IMR-90 (cell line): ENCODE measurements around the gene ACVRL1. TPM values are rescaled to one million over a fixed set of nuclear protein-coding genes. Genes with fewer than 3 reads are reported as not detected.

Source experiments
- ATAC-seq: fragments of 200-7000 bp; cut with Tn5 transposase; 2 replicates; pipeline ENCODE4 v1.9.1; 2020; ENCODE audit warnings: low read depth, mild to moderate bottlenecking, moderate library complexity
- BruUV-seq: library from RNA; stranded (reverse); fragments of 400-500 nt; replicated peaks from 2 replicates; lab custom pipeline; 2021; lab: Mats Ljungman, UMichigan
- CTCF ChIA-PET: fragments of 300-600 bp; formaldehyde crosslinking; extraction: SDS; loops from one replicate; lab custom pipeline; 2021; ENCODE audit warnings: antibody characterized with exemption; lab: Yijun Ruan, JAX
- POLR2A ChIA-PET: fragments of 300-600 bp; sonication (Branson Sonifier 250); formaldehyde crosslinking; loops from one replicate; lab custom pipeline; 2022; ENCODE audit warnings: antibody characterized with exemption; ENCODE audit not compliant: unreplicated experiment; lab: Charles Lee
- DNase-seq: peaks from one replicate; pipeline ENCODE4 v3.0.0; 2013
- H2AFZ ChIP-seq: replicated peaks from 2 replicates; pipeline ENCODE3; 2013; ENCODE audit warnings: low read length, mild to moderate bottlenecking; ENCODE audit not compliant: poor library complexity
- H2AK5ac ChIP-seq: 2 replicates; pipeline ENCODE4 v1.6.1; 2013; ENCODE audit warnings: low read depth, low read length, inconsistent platforms
- H2AK9ac ChIP-seq: replicated peaks from 2 replicates; pipeline ENCODE3; 2013; ENCODE audit warnings: mild to moderate bottlenecking, low read depth, low read length, moderate library complexity; ENCODE audit not compliant: poor library complexity
- H2BK120ac ChIP-seq: 2 replicates; pipeline ENCODE4 v1.6.1; 2013; ENCODE audit warnings: low read depth, low read length, inconsistent platforms
- H2BK15ac ChIP-seq: 3 replicates; pipeline ENCODE4 v1.6.1; 2013; ENCODE audit warnings: low read depth, low read length, inconsistent platforms
- H2BK20ac ChIP-seq: 2 replicates; pipeline ENCODE4 v1.6.1; 2013; ENCODE audit warnings: low read depth, mild to moderate bottlenecking, inconsistent platforms, low read length, moderate library complexity
- H2BK5ac ChIP-seq: 2 replicates; pipeline ENCODE4 v1.6.1; 2013; ENCODE audit warnings: mild to moderate bottlenecking, low read depth, low read length, inconsistent platforms; ENCODE audit not compliant: poor library complexity, severe bottlenecking
- H3K14ac ChIP-seq: replicated peaks from 2 replicates; pipeline ENCODE4 v1.6.1; 2013; ENCODE audit warnings: low read depth, low read length, inconsistent platforms
- H3K18ac ChIP-seq: 2 replicates; pipeline ENCODE4 v1.6.1; 2013; ENCODE audit warnings: low read depth, low read length, control low read depth
- H3K23ac ChIP-seq: 2 replicates; pipeline ENCODE4 v1.6.1; 2013; ENCODE audit warnings: low read depth, low read length, inconsistent platforms
- H3K27ac ChIP-seq: 2 replicates; pipeline ENCODE4 v1.5.1; 2013; ENCODE audit warnings: mild to moderate bottlenecking, control low read depth, low read length; ENCODE audit not compliant: insufficient read depth
- H3K27me3 ChIP-seq: 2 replicates; pipeline ENCODE4 v1.6.1; 2013; ENCODE audit warnings: low read length; ENCODE audit not compliant: control insufficient read depth, insufficient read depth
- H3K36me3 ChIP-seq: 2 replicates; pipeline ENCODE4 v1.6.1; 2013; ENCODE audit warnings: low read length, mixed read lengths; ENCODE audit not compliant: control insufficient read depth, insufficient read depth
- H3K4ac ChIP-seq: 2 replicates; pipeline ENCODE4 v1.6.1; 2013; ENCODE audit warnings: low read depth, low read length, inconsistent platforms
- H3K4me1 ChIP-seq: 2 replicates; pipeline ENCODE4 v1.6.1; 2013; ENCODE audit warnings: low read length, mixed read lengths; ENCODE audit not compliant: control insufficient read depth, insufficient read depth
- H3K4me2 ChIP-seq: 2 replicates; pipeline ENCODE4 v1.6.1; 2013; ENCODE audit warnings: low read depth, mild to moderate bottlenecking, control low read depth, low read length, moderate library complexity
- H3K4me3 ChIP-seq: 2 replicates; pipeline ENCODE4 v1.5.1; 2013; ENCODE audit warnings: low read depth, mild to moderate bottlenecking, control low read depth, low read length, moderate library complexity; ENCODE audit not compliant: insufficient read depth
- H3K56ac ChIP-seq: 2 replicates; pipeline ENCODE4 v1.6.1; 2013; ENCODE audit warnings: low read length, inconsistent platforms; ENCODE audit not compliant: insufficient read depth; ENCODE audit errors: extremely low read depth
- H3K79me1 ChIP-seq, 2 experiments: 2 replicates each; pipeline ENCODE4 v1.6.1; 2013; ENCODE audit warnings: low read length in 2 of 2, inconsistent platforms in 1 of 2, low read depth in 1 of 2
- H3K9ac ChIP-seq: 2 replicates; pipeline ENCODE4 v1.6.1; 2013; ENCODE audit warnings: low read depth, low read length, control low read depth
- H3K9me1 ChIP-seq: 2 replicates; pipeline ENCODE4 v1.6.1; 2013; ENCODE audit warnings: low read length, inconsistent platforms; ENCODE audit not compliant: insufficient read depth
- H3K9me3 ChIP-seq: 2 replicates; pipeline ENCODE4 v1.6.1; 2013; ENCODE audit warnings: low read length; ENCODE audit not compliant: control insufficient read depth, insufficient read depth
- H4K20me1 ChIP-seq: 2 replicates; pipeline ENCODE4 v1.6.1; 2013; ENCODE audit warnings: low read length, inconsistent platforms; ENCODE audit not compliant: insufficient read depth
- H4K5ac ChIP-seq: 2 replicates; pipeline ENCODE4 v1.6.1; 2013; ENCODE audit warnings: mild to moderate bottlenecking, low read depth, low read length, control low read depth
- H4K8ac ChIP-seq, 2 experiments: 2 replicates each; pipeline ENCODE4 v1.6.1; 2013; ENCODE audit warnings: low read depth in 2 of 2, low read length in 2 of 2, control low read depth in 1 of 2, inconsistent platforms in 1 of 2
- H4K91ac ChIP-seq: 2 replicates; pipeline ENCODE4 v1.6.1; 2013; ENCODE audit warnings: low read depth, low read length, inconsistent platforms; ENCODE audit not compliant: insufficient read depth
- MAZ ChIP-seq: IDR thresholded peaks from 2 replicates; pipeline ENCODE4 v1.6.1; 2012; ENCODE audit warnings: low read depth, mild to moderate bottlenecking, low read length, improper control_type of control experiment, moderate library complexity, borderline replicate concordance
- RFX5 ChIP-seq: IDR thresholded peaks from 2 replicates; pipeline ENCODE4 v1.8.0; 2012; ENCODE audit warnings: low read depth, mild to moderate bottlenecking, low read length, moderate library complexity
- WGBS, 2 experiments: methylation state at CpG; one replicate each; pipeline versions ENCODE4 v1.1.5 to v1.1.7; 2013; ENCODE audit warnings: missing lambda C conversion rate in 2 of 2; ENCODE audit not compliant: insufficient read length in 1 of 2; ENCODE audit errors: extremely low coverage in 2 of 2; 5-methylcytosine and 5-hydroxymethylcytosine counted together
- dilution Hi-C: fragments of 300-500 bp; cut with HindIII; formaldehyde crosslinking; loops from one replicate; pipeline ENCODE4 v1.14.3; 2018; ENCODE audit warnings: low sequenced_read_pairs; ENCODE audit not compliant: unreplicated experiment
- in situ Hi-C: fragments of 300-500 bp; cut with MboI; formaldehyde crosslinking; loops from 3 replicates; pipeline ENCODE4 v1.14.3; 2019; ENCODE audit warnings: low sequenced_read_pairs, inconsistent platforms, mixed read lengths
- intact Hi-C: fragments of 100-400 bp; cut with micrococcal nuclease; formaldehyde crosslinking; loops from 2 replicates; pipeline ENCODE4 v1.10.0; 2022
- polyA plus RNA-seq, 3 experiments: library from polyadenylated mRNA; depleted of rRNA; stranded (reverse); fragments of >200 nt; gene quantifications; 2 replicates each; pipeline ENCODE4 v1.2.3, GENCODE V29; 2012; ENCODE audit warnings: low replicate concordance in 1 of 3
- total RNA-seq: library from RNA; depleted of rRNA; stranded (reverse); fragments of >200 nt; gene quantifications from 2 replicates; pipeline ENCODE4 v1.2.3, GENCODE V29; 2012

Gene ACVRL1
- total and polyA plus RNA-seq, 2 of the 4 experiments (the other 2 are of a cell fraction) = 6.4 to 7.5 TPM

DNA sequence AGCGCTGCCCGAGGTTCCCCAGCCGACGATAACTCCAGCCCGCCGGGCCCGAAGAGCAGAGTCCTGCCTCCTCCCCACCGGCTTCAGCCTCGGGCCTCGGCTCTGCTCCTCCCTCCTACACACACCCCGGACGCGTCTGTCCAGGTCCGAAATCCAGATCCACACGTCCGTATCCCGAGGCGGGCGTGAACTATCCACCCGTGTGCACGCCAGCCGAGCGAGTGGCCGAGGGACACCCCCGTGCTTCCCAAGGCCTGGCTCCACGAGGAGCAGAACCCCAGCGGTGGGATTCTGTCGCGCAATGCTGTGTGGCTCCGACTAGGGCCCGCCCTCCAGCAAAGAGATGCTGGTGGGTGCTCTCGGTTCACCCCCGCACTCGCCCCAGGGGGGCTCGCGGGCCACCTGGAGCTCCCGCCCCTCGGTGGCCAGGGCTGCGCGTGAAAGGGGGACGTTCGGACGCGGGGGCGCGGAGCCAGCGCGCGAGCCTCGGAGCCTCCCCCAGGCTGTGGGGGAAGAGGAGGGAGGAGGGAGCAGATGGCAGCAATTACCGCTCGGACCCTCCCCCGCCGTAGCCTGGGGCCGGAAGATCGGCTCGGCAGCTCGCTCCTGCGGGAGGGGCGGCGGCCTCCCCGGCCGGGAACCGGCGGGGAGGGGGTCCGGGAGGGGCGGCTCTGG, 38.3 kb upstream of the ACVRL1 start:
- H3K4me1 ChIP-seq = peaks cover 2% of the 10 kb centered on the region
- H3K36me3 ChIP-seq = no peaks in the 10 kb centered on the region
- TF ChIP-seq MAZ (peak; percentile 21; the same call in 1 of the 2 replicates), RFX5 (no peak)
- H4K20me1 ChIP-seq = no peaks in the 10 kb centered on the region
- H2AFZ ChIP-seq = peak overlapping the region; percentile 81
- peak overlapping the region; percentile 65 for H3K4me2 ChIP-seq
- H3K79me1 ChIP-seq = no peaks in the 10 kb centered on the region
- no peak overlapping the region for H3K27ac ChIP-seq
- no peak overlapping the region; the same call in 1 of the 2 replicates for H3K23ac ChIP-seq
- no peak overlapping the region for H3K56ac ChIP-seq
- H3K9me1 ChIP-seq = no peaks in the 10 kb centered on the region
- peak overlapping the region in 1 of 2 experiments; percentile 35; a peak in 1 of 4 replicates for H4K8ac ChIP-seq
- no peak overlapping the region; the same call in 1 of the 2 replicates for H4K5ac ChIP-seq
- DNase-seq (no peak), ATAC-seq (peak; percentile 46)
- no peak overlapping the region for H2BK20ac ChIP-seq
- no peak overlapping the region; the same call in 1 of the 2 replicates for H3K18ac ChIP-seq
- H2AK5ac ChIP-seq = no peak overlapping the region
- WGBS, 2 experiments = 9% methylated on average over 21 of the region's 67 CpGs; no CpG with 5 or more reads in 1 of the 2 experiments
- in situ Hi-C loops (no loop called here), dilution Hi-C loops (loop anchor here (25.0 kb wide), 1 partner anchor 93 kb away; the partner anchor contains the start of gene ACVR1B), intact Hi-C loops (no loop called here)
- no peak overlapping the region for H2BK5ac ChIP-seq
- H2AK9ac ChIP-seq = no peak overlapping the region
- H3K14ac ChIP-seq = no peak overlapping the region
- peak overlapping the region; percentile 21 for H3K4me3 ChIP-seq
- no TSS peak for BruUV-seq
- H2BK120ac ChIP-seq = no peak overlapping the region
- H2BK15ac ChIP-seq = no peak overlapping the region
- H3K27me3 ChIP-seq = peaks cover 49% of the 10 kb centered on the region
- H3K4ac ChIP-seq = no peak overlapping the region
- peak overlapping the region; percentile 5; the same call in 1 of the 2 replicates for H3K9ac ChIP-seq
- ChIA-PET POLR2A (no interaction called here), CTCF (no interaction called here)
- H3K9me3 ChIP-seq = no peaks in the 10 kb centered on the region
- H4K91ac ChIP-seq = no peak overlapping the region
